ENCODE measurements around the gene EIF5B.
A peak's percentile ranks its signal among the peaks of the same experiment; 100 is the strongest.

EIF5B gene

DNA sequence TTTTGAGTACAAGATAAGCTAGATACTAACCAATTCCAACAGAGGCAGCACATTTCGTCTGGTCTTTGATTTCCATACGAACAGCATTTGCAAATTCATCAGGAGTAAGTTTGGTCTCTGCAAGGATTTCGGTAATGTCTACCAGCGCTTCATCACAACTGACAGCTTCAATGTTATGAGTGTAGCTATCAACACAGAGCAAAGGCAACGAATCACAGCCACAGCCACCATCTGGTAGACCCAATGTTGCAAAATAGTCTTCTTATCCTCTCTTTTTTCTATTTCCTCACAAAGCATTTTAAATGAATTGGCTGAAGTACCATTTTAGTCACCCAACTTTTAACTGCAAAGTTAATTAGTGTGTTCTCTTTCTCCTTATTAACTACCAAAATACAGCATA lies 84.3 kb downstream of the EIF5B start:
- no peak overlapping the region for H3K4me3 ChIP-seq (replicated peaks; ENCODE audit: low read depth, low read length)
- peak; percentile 60 for DNase-seq (ENCODE audit: low read depth)
- TF ChIP-seq, protein P1, sequence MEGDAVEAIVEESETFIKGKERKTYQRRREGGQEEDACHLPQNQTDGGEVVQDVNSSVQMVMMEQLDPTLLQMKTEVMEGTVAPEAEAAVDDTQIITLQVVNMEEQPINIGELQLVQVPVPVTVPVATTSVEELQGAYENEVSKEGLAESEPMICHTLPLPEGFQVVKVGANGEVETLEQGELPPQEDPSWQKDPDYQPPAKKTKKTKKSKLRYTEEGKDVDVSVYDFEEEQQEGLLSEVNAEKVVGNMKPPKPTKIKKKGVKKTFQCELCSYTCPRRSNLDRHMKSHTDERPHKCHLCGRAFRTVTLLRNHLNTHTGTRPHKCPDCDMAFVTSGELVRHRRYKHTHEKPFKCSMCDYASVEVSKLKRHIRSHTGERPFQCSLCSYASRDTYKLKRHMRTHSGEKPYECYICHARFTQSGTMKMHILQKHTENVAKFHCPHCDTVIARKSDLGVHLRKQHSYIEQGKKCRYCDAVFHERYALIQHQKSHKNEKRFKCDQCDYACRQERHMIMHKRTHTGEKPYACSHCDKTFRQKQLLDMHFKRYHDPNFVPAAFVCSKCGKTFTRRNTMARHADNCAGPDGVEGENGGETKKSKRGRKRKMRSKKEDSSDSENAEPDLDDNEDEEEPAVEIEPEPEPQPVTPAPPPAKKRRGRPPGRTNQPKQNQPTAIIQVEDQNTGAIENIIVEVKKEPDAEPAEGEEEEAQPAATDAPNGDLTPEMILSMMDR (IDR thresholded peaks at IDR 0.05; ENCODE audit: low read length, missing control alignments): no peak

DNA sequence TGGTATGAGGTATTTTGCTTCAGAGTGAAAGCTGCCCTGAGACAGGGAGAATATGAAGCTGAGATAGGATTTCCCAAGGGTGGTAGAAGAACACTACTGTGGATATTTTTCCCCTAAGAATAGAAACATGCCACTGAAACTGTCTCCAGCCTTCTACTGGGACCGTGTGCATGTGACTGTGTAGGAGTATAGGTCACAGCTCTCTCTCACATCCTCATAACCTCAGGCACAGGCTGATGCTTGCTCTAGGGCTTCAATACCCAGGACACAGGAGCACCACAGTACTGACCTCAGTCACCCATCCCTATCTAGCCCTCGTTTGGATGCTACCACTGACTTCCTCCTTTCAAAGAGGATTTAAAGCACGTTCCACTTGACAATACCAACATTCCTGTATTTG lies 85.4 kb downstream of the EIF5B start:
- DNase-seq (ENCODE audit: low read depth): no peak
- TF ChIP-seq, protein P1 (IDR thresholded peaks at IDR 0.05; ENCODE audit: low read length, missing control alignments): no peak
- no peak overlapping the region for H3K4me3 ChIP-seq (replicated peaks; ENCODE audit: low read depth, low read length)

DNA sequence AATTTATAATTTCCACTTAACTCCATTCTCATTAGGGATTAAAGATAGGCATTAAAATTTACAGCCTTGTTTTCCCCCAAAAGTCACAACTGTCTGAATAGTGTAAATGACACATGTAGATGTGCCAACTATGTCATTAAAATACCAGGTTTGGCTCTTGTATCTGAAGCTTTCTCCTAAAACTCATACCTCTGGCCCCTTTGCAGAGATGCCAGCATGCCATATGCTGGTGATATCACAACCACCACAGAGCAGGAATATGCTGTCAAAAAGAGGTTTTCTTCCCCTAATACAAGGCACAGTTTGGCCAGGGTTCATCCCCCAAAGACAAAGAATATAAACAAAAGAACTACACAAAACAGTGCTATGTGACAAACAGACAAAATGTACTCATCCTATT lies 87.2 kb downstream of the EIF5B start:
- TF ChIP-seq, protein P1 (IDR thresholded peaks at IDR 0.05; ENCODE audit: low read length, missing control alignments): no peak
- H3K4me3 ChIP-seq (replicated peaks; ENCODE audit: low read depth, low read length): no peak overlapping the region
- DNase-seq (ENCODE audit: low read depth): no peak

DNA sequence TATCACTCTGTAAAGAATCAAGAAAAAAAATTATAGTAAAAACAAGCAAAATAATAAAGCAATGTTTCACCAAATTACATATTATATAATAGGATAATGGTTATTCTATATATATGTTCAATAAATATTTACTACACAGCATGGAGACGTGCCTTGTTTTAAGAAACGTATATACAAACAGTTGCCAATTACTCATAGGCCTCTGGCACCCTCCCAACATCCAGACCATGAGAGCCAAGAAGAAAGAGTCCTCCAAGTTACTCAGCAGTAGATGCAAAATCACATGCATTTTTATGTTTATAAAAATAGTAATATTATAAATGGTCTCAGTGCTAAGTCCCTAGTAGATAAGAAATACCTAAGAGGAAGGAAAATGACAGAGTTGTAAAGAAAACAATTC lies 87.8 kb downstream of the EIF5B start:
- H3K4me3 ChIP-seq (replicated peaks; ENCODE audit: low read depth, low read length): no peak overlapping the region
- peak; percentile 94 for DNase-seq (ENCODE audit: low read depth)
- TF ChIP-seq, protein P1 (IDR thresholded peaks at IDR 0.05; ENCODE audit: low read length, missing control alignments): no peak

DNA sequence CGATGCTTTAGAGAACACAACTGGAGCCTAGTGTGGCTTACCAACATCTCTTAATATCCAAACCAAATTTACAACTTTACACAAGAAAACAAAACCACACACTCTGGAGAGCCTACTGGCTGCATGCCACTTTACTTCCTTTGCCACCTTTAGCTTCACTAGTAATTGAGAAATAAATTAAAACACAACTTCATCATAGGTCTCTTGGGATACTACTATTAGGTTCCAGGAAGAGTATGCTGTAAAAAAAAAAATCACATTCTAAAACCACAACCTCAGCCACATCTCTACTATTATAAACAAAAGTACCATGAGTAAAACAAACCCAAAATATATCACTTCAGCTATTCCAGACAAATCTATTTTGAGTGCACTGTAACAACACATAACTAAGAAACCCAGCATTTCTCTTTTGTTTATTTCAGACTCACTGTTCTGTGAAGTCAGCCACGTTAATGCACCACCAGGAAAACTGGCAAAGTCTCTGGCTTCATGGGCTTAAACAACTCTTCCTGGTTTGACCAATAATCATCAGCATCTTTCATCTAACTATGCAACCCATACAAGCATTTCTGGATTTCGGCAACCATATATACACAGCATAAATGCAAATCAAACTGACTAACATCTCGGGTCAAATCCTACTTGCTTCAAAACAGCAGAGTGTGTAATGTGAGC lies 93.6 kb downstream of the EIF5B start:
- TF ChIP-seq, protein P1 (IDR thresholded peaks at IDR 0.05; ENCODE audit: low read length, missing control alignments): no peak
- no peak overlapping the region for H3K4me3 ChIP-seq (replicated peaks; ENCODE audit: low read depth, low read length)
- no peak for DNase-seq (ENCODE audit: low read depth)

DNA sequence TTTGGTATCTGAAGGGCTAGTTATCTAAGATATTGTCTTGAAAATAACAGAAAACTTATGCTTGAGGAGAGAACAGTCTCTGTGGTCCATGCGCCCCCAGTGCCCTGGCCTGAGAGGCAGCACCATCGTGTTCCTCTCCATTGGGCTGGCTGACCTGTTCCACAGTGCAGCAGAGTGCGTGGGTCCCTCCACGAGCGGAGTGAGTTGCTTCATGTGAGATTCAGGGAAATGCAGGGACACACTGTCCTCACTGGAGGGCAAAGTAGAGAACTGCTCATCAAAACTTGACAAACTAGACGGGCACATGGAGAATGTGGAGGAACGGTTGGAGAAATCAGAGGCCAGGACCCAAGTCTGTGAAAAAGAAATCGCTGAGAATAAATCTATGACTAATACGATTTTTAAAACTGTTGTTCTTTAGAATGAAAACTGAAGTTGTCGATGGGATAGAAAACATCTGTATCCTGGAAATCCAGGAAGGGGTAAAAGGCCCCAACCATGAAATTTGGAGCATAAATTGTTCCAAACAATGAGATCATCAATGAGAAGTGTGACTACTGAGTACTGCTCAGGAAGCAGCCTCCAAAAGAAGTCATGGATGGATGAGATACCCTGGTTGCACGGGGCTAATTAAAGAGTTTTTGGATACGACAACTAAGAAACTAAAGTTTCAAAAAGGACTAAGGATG lies 94.5 kb downstream of the EIF5B start:
- DNase-seq (ENCODE audit: low read depth): no peak
- TF ChIP-seq, protein P1 (IDR thresholded peaks at IDR 0.05; ENCODE audit: low read length, missing control alignments): no peak
- no peak overlapping the region for H3K4me3 ChIP-seq (replicated peaks; ENCODE audit: low read depth, low read length)

DNA sequence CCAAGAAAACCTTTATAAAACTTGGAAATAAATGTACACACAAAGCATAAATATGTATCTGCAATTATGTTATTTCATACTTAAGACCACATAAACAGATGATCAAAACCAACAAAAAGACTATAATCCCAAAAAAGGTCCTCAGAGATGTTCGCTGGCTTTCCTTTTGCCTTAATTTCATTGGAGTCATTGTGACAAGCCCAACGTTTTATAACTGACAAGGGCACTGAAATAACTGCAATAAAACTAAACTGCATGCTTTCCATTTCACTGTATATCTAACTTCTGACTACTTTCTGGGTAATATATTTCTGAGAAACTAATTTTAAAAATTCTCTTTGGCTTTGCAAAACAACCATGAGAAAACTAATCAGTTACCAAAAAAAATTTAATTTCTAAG lies 96.2 kb downstream of the EIF5B start:
- H3K4me3 ChIP-seq (replicated peaks; ENCODE audit: low read depth, low read length): no peak overlapping the region
- DNase-seq (ENCODE audit: low read depth): no peak
- TF ChIP-seq, protein P1 (IDR thresholded peaks at IDR 0.05; ENCODE audit: low read length, missing control alignments): no peak

All from fibroblast of pulmonary artery (primary cell).